ENCODE measurements around the gene TEX30.

GRCh38 chr13:102800145-102801041 lies 26.8 kb upstream of the TEX30 start:
- TF ChIP-seq, protein P1, sequence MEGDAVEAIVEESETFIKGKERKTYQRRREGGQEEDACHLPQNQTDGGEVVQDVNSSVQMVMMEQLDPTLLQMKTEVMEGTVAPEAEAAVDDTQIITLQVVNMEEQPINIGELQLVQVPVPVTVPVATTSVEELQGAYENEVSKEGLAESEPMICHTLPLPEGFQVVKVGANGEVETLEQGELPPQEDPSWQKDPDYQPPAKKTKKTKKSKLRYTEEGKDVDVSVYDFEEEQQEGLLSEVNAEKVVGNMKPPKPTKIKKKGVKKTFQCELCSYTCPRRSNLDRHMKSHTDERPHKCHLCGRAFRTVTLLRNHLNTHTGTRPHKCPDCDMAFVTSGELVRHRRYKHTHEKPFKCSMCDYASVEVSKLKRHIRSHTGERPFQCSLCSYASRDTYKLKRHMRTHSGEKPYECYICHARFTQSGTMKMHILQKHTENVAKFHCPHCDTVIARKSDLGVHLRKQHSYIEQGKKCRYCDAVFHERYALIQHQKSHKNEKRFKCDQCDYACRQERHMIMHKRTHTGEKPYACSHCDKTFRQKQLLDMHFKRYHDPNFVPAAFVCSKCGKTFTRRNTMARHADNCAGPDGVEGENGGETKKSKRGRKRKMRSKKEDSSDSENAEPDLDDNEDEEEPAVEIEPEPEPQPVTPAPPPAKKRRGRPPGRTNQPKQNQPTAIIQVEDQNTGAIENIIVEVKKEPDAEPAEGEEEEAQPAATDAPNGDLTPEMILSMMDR (IDR thresholded peaks at IDR 0.05) = peak in 2 of 3 experiments; percentile 42 to 52
- TF ChIP-seq POLR2A (IDR thresholded peaks at IDR 0.05) (no peak), POLR2AphosphoS5 (IDR thresholded peaks at IDR 0.05; ENCODE audit: insufficient read depth in 1 of 2, low read depth in 1 of 2) (peak; percentile 7 to 60)

All from vagina (tissue), 2 donors.